Muscle layer of colon (tissue), 2 donors: ENCODE measurements around the gene BGLAP.
"Not testable (repeated sequence)": the region's sequence is repeated elsewhere in the genome, so short reads cannot be mapped to it uniquely, and the experiment has no call there.

Experiments
- H3K27ac ChIP-seq: one replicate; pipeline ENCODE4 v1.7.0; 2013; ENCODE audit warnings: low read depth, mild to moderate bottlenecking, low read length, moderate library complexity
- H3K27me3 ChIP-seq, 2 donors: one replicate each; pipeline ENCODE4 v1.7.0; 2013; ENCODE audit warnings: low read length in 2 of 2, mild to moderate bottlenecking in 2 of 2; ENCODE audit not compliant: insufficient read depth in 2 of 2, control insufficient read depth in 1 of 2
- H3K36me3 ChIP-seq: one replicate; pipeline ENCODE4 v1.7.0; 2013; ENCODE audit warnings: mild to moderate bottlenecking, low read length; ENCODE audit not compliant: insufficient read depth
- H3K4me1 ChIP-seq: one replicate; pipeline ENCODE4 v1.7.0; 2013; ENCODE audit warnings: mild to moderate bottlenecking, low read length; ENCODE audit not compliant: insufficient read depth
- H3K4me3 ChIP-seq, 2 donors: one replicate each; pipeline ENCODE4 v1.7.0; 2013; ENCODE audit warnings: low read length in 2 of 2, low read depth in 1 of 2, mild to moderate bottlenecking in 1 of 2, moderate library complexity in 1 of 2
- H3K9ac ChIP-seq: one replicate; pipeline ENCODE4 v1.7.0; 2013; ENCODE audit warnings: low read length
- H3K9me3 ChIP-seq: one replicate; pipeline ENCODE4 v1.7.0; 2013; ENCODE audit warnings: mild to moderate bottlenecking, low read length
- donor health status: abdominal sarcoma.
- donor health status: Adenocarcinoma of cecum.

Gene BGLAP

GRCh38 chr1:156212833-156213643 lies 28.9 kb upstream of the BGLAP start, which contains the start of gene PMF1:
Gene PMF1, plus strand, starts transcription at chr1:156213007. Its CDS starts 9 bp downstream, at chr1:156213016.
- Histone ChIP-seq H3K9ac (peak within 1 kb of the TSS; percentile 96), H3K4me3 (peak within 1 kb of the TSS; percentile 80 to 83), H3K9me3 (no peaks in the 10 kb centered on the region), H3K27me3 (no peaks in the 10 kb centered on the region), H3K36me3 (peaks cover 28% of the 10 kb centered on the region), H3K27ac (peak within 1 kb of the TSS; percentile 88), H3K4me1 (peaks cover 14% of the 10 kb centered on the region)

GRCh38 chr1:156213644-156213966 lies 28.4 kb upstream of the BGLAP start:
- no peaks in the 10 kb centered on the region for H3K27me3 ChIP-seq
- peak overlapping the region; percentile 96 for H3K9ac ChIP-seq
- peak overlapping the region; percentile 88 for H3K27ac ChIP-seq
- H3K9me3 ChIP-seq, result no peaks in the 10 kb centered on the region
- peak overlapping the region; percentile 80 to 83 for H3K4me3 ChIP-seq
- H3K4me1 ChIP-seq, result peaks cover 14% of the 10 kb centered on the region
- H3K36me3 ChIP-seq, result peaks cover 23% of the 10 kb centered on the region

GRCh38 chr1:156214024-156214748 lies 27.8 kb upstream of the BGLAP start:
- peaks cover 22% of the 10 kb centered on the region for H3K36me3 ChIP-seq
- peak overlapping the region; percentile 21 for H3K9ac ChIP-seq
- no peaks in the 10 kb centered on the region for H3K9me3 ChIP-seq
- peaks cover 14% of the 10 kb centered on the region for H3K4me1 ChIP-seq
- H3K27ac ChIP-seq, result no peak overlapping the region
- H3K27me3 ChIP-seq, result no peaks in the 10 kb centered on the region
- H3K4me3 ChIP-seq, result no peak overlapping the region

- H3K9ac ChIP-seq, H3K27ac ChIP-seq, H3K4me3 ChIP-seq, H3K27me3 ChIP-seq, H3K9me3 ChIP-seq: not testable (repeated sequence)
- Histone ChIP-seq H3K36me3 (peaks cover 11% of the 10 kb centered on the region), H3K4me1 (peaks cover 14% of the 10 kb centered on the region)
Observed at GRCh38 chr1:156216361-156217086, 25.5 kb upstream of the BGLAP start.

- Histone ChIP-seq H3K4me1 (peaks cover 8% of the 10 kb centered on the region), H3K27me3 (no peaks in the 10 kb centered on the region), H3K9me3 (no peaks in the 10 kb centered on the region), H3K4me3 (no peak overlapping the region), H3K9ac (no peak overlapping the region), H3K27ac (no peak overlapping the region), H3K36me3 (peaks cover 10% of the 10 kb centered on the region)
Observed at GRCh38 chr1:156217871-156218270, 24.1 kb upstream of the BGLAP start.

GRCh38 chr1:156220226-156220625 lies 21.8 kb upstream of the BGLAP start:
- H3K4me3 ChIP-seq, result no peak overlapping the region
- peaks cover 19% of the 10 kb centered on the region for H3K36me3 ChIP-seq
- no peak overlapping the region for H3K9ac ChIP-seq
- no peaks in the 10 kb centered on the region for H3K4me1 ChIP-seq
- no peaks in the 10 kb centered on the region for H3K27me3 ChIP-seq
- H3K27ac ChIP-seq, result no peak overlapping the region
- no peaks in the 10 kb centered on the region for H3K9me3 ChIP-seq

- Histone ChIP-seq H3K9me3 (no peaks in the 10 kb centered on the region), H3K36me3 (peaks cover 26% of the 10 kb centered on the region), H3K27me3 (no peaks in the 10 kb centered on the region), H3K27ac (no peak overlapping the region), H3K9ac (no peak overlapping the region), H3K4me3 (no peak overlapping the region), H3K4me1 (no peaks in the 10 kb centered on the region)
Observed at GRCh38 chr1:156221986-156222692, 19.8 kb upstream of the BGLAP start.

- no peak overlapping the region for H3K4me3 ChIP-seq
- H3K27me3 ChIP-seq, result no peaks in the 10 kb centered on the region
- peaks cover 32% of the 10 kb centered on the region for H3K36me3 ChIP-seq
- H3K27ac ChIP-seq, result no peak overlapping the region
- peaks cover 8% of the 10 kb centered on the region for H3K4me1 ChIP-seq
- H3K9me3 ChIP-seq, result no peaks in the 10 kb centered on the region
- H3K9ac ChIP-seq, result no peak overlapping the region
Observed at GRCh38 chr1:156225677-156226014, 16.3 kb upstream of the BGLAP start.

- Histone ChIP-seq H3K36me3 (peaks cover 28% of the 10 kb centered on the region), H3K9ac (no peak overlapping the region), H3K27me3 (no peaks in the 10 kb centered on the region), H3K4me1 (peaks cover 8% of the 10 kb centered on the region), H3K27ac (no peak overlapping the region), H3K4me3 (no peak overlapping the region), H3K9me3 (no peaks in the 10 kb centered on the region)
Observed at GRCh38 chr1:156226116-156226538, 15.9 kb upstream of the BGLAP start.

GRCh38 chr1:156226782-156227181 lies 15.2 kb upstream of the BGLAP start:
- no peak overlapping the region for H3K4me3 ChIP-seq
- H3K27me3 ChIP-seq, result no peaks in the 10 kb centered on the region
- peaks cover 23% of the 10 kb centered on the region for H3K36me3 ChIP-seq
- H3K27ac ChIP-seq, result no peak overlapping the region
- no peaks in the 10 kb centered on the region for H3K9me3 ChIP-seq
- H3K9ac ChIP-seq, result no peak overlapping the region
- H3K4me1 ChIP-seq, result peaks cover 8% of the 10 kb centered on the region

- Histone ChIP-seq H3K36me3 (peaks cover 25% of the 10 kb centered on the region), H3K4me3 (no peak overlapping the region), H3K9me3 (no peaks in the 10 kb centered on the region), H3K27me3 (no peaks in the 10 kb centered on the region), H3K9ac (no peak overlapping the region), H3K4me1 (peaks cover 8% of the 10 kb centered on the region), H3K27ac (no peak overlapping the region)
Observed at GRCh38 chr1:156228501-156228900, 13.5 kb upstream of the BGLAP start.
